Measurements from ENCODE around the gene FUT6.

DNA sequence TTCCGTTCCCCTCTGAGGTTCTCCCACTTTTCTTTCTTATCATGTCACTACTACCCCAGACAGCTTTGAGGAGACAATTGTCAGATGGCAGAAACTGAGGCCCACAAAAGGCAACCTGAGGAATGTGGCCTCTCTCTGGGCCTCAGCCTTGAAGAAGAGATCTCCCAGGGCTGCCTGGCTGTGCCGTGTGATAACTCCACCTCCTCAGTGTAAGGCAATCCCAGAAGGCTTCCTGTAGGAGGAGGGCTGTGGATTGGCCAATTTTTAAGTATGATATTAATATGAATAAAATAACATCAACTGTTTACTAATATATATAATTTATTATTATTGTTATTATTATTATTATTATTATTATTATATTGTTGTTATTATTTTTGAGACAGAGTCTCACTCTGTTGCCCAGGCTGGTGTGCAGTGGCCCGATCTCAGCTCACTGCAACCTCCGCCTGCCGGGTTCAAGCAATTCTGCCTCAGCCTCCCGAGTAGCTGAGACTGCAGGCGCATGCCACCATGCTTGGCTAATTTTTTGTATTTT is 44.1 kb downstream of the FUT6 start:
- no peak for TF ChIP-seq OSR1 (CRISPR knock-in tag; IDR thresholded peaks at IDR 0.05)
- no peak for TF ChIP-seq BACH2 (CRISPR knock-in tag; IDR thresholded peaks at IDR 0.05; ENCODE audit: borderline replicate concordance)
- no peak for TF ChIP-seq CREB5 (CRISPR knock-in tag; IDR thresholded peaks at IDR 0.05; ENCODE audit: low read depth)
- TF ChIP-seq CSDC2 (CRISPR knock-in tag; IDR thresholded peaks at IDR 0.05) = no peak
- no peak for TF ChIP-seq TOX (CRISPR knock-in tag; IDR thresholded peaks at IDR 0.05; ENCODE audit: borderline replicate concordance)
- TF ChIP-seq ZNF8 (CRISPR knock-in tag; IDR thresholded peaks at IDR 0.05) = no peak
- no peak for TF ChIP-seq ARNTL (CRISPR knock-in tag; IDR thresholded peaks at IDR 0.05; ENCODE audit: borderline replicate concordance, low read depth)
- TF ChIP-seq PATZ1 (CRISPR knock-in tag; IDR thresholded peaks at IDR 0.05; ENCODE audit: borderline replicate concordance) = no peak
